HG02623 (cell line): ENCODE measurements around the gene NT5C2.
"Not testable (repeated sequence)": the region's sequence is repeated elsewhere in the genome, so short reads cannot be mapped to it uniquely, and the experiment has no call there.

Source experiments
- ATAC-seq: cut with Tn5 transposase; IDR thresholded peaks from one replicate; pipeline ENCODE4 v1.9.1; 2021; ENCODE audit warnings: moderate library complexity; ENCODE audit not compliant: unreplicated experiment

The NT5C2 gene

DNA sequence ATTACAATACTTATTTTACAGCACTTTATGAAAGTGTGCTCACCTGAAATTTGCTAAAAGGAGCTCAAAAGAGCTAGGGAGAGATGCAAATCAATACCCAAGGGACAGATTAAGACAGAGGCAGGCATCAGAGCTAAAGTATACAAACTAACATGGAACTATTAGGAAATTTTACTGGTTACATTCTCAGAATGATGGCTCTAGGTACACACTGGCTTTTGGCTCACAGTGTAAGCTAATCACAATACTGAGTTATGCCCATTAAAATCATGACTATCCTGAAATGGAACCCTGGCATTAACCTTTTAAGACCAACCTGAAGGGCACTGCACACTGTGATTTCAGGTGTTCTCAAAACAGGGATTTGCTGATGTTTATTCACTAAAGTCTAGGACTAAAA is 98.1 kb downstream of the NT5C2 start:
- ATAC-seq = no peak

DNA sequence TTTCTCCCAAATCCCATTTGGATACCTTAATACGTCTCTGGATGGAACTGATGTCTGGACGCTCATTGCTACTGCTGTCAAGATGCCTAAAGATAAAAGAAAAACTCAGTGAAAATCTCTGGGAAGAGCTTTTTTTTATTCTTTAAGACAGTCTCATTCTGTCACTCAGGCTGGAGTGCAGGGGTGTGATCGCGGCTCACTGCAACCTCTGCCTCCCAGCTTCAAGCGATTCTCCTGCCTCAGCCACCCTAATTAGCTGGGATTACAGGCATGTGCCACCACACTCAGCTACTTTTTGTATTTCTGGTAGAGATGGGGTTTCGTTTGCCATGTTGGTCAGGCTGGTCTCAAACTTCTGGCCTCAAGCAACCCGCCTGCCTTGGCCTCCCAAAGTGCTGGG is 102.2 kb downstream of the NT5C2 start:
- no peak for ATAC-seq

DNA sequence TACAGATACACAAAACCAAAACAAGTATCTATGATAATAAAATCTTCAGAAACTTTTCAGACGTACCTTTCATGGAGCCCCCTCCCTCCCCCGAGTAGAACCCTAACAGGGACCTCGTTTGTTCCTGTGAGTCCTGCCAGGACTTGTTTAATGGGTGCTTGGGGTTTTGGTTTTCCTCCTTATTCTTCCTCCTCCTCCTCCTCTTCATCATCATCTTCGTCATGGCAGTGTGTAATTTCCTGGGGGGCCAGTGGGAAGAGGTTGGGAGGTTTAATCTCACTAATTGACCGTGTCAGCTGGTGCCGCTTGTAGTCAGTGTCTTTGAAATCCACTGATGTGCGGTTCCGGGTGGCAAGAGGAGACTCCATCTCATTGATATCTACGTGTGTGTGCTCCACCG is 103.6 kb downstream of the NT5C2 start:
- ATAC-seq = no peak

DNA sequence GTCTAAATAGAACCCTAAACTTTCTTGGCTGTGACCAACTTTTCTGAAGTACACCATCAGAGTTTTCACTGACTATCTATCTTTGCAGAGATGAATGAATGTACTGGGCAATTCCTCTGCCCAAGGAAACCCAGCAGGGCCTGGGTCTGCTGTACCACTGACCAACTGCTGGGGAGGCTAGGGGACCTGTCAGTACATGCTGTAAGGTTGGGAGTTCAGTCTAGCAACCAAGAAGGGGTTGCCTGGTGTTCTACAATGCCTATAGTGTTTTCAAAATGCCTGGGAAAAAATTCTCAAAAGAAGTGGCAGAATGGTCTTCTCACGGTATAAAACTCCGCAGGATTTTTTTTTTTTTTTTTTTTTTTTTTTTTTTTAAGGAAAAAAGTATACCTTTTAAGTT is 106.3 kb downstream of the NT5C2 start:
- no peak for ATAC-seq

DNA sequence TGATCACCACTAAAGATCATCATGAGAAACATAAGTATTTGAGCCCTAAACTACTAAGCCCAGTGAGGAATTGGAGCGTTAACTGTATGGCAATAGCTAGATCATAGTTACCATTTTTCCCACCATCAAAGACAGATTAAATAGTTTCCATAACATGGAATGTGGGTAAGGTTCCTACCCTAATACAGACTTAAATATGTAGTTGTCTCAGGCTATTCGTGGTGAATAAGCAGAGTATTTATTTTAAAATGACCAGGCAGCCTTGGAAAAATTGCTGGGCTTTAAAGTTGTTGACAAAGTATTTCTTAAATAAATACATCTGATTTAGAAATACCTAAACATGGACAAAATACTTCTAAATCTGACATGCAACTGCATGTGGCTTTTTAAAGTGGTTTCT is 106.8 kb downstream of the NT5C2 start:
- no peak for ATAC-seq

DNA sequence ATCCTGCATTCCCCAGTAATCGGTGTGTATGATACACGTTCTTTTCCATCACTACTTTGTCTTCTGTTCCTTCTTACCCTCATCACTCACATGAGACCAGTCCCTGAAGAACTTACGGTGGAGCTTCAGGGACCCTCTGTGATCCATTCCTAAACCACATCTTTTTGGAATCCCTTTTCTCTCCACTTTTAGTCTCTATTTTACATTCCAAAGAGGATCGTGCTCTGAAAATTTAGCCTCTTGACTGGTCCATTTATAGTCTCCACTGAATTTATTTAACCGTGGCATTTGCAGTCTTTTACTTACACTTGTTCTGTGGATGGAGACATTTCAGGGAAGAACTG is 109.1 kb downstream of the NT5C2 start:
- ATAC-seq = no peak

DNA sequence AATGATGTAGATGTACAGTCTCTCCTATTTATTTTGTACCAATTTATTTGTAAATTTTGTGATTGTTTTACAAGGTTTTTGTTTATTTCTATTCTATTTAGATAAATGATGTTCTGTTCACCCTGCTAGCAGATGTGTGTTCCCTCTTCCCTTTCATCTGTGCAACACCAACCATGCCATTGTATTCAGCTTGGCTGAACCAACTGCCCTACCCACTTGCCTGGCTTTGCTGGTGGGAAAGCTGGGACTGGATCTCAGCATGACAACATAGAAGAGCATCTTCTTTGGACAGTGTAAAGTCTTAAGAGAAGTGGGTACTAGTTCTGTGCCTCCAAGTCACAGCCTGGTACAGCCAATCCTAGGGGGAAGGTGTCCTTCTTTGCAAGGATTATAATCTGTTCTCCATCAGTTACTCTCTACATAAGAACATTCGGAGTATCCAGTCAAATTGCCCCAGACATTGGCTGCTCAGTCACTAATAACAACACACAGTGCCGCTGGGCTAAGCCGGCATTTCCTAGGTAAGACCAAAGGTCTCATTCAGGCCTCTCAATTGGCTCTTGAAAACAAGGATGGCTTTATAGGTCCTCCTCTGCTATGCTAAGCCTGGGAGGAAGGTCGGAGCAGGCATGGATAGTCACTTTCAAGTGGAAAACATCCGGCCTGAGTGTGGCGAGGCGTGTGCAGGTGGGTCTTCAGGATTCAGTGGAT is 109.7 kb downstream of the NT5C2 start:
- ATAC-seq = no peak

DNA sequence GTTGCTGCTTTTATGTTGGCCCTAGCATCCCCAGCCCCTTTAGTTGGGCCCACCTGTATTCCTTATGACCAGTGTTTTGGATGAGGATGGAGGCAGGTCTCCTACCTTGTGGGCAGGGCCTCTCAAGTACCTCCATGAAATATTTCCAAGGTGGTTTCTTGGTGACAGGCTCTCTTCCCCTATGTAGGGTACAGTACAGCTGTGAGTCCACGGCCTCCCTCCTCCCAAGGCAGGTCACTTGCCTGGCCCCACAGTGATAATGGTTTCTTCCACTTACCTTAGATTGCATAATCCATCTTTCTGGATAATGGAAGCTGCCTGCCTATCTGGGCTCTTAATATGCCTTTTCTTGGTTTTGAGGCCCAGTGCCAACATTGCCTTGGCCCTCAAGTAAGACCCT is 110.4 kb downstream of the NT5C2 start:
- no peak for ATAC-seq

DNA sequence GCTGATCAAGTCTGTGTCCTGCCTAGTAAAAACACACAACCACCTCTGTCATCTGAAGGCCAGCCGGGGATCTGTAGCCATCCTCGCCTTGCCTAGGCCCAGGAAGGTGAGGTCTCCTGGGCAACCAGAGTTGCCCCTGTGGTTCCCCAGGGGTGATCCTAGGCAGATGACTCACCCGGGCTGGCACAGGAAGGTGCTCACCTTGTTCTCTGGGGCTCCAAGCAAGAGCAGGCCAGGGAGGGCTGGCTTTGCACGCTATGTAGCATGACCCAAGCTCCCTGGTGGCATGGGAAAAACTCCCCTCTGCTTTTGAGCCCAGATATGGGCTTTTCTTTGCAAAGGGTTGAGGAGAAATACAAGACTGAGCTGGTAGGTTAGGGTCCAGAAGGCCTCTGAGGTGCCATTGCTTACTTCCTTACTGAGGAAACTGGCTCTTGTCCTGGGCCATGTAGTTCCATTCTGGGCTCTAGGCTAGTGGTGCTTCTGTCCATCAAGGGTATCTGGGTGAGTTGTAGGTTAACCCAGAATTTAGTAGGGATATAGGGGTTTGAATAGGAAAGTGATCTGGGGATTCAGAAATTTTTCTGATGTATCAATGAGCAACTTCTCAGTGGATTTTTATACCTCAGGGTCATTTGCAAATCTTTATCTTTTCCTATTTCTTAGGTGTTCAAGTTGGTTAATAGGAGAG is 112.0 kb downstream of the NT5C2 start:
- ATAC-seq = no peak

DNA sequence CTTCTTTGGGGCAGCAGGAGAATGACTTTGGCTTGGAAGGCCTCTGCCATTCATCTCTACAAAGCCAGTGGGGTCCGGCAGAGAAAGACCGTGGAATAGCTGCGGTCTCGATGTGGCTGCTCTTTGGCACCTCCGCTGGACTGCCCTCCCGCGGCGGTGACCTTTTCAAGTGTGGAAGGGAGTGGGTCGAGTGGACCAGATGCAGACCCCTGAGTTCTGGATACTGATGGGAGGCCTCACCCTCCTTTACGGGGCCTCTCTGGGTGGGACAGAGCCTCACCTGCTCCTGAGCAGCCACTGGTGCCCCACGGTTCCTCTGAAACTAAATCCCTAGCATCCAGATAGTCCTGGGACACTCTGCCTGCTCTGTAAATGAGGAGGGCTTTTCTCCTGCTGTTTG is 113.1 kb downstream of the NT5C2 start:
- ATAC-seq = no peak

DNA sequence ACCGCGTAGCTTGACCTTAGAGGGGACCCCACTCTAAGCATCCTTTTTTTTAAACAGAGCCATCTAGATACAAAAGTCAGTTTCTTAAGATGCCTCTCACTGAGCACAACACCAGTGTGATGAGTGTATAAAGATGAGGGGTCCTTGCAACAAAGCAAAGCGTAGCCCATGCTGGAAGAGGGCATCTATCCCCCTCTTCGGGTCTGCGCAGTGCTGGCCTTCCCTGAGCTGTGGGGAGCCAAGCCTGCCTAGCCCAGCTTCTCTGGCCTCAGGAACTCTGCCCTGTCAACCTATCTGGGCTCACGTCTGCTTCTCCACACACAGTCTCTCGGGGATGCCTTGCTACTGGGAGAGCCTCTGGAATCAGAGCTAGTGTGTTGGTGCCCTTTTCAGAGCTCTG is 114.0 kb downstream of the NT5C2 start:
- no peak for ATAC-seq

DNA sequence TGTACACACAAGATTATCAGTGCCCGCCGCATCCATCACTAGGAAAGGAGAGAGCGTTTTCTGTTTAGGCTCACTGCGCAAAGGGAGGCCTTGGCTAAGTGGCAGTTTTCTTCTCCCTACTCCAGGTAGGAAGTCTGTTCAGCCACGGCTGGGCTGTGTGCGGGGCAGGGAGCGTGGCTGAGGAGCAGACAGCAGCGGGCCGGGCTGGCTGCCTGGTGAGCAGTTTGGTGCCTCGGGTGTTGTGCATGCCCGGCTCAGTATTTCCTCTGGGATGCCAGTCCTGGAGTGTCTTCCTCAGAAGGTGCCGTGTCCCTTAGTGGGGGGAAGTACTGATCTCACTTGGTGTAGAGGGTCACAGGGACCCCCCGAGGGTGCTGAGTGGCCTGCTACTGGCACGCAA is 114.4 kb downstream of the NT5C2 start:
- no peak for ATAC-seq

DNA sequence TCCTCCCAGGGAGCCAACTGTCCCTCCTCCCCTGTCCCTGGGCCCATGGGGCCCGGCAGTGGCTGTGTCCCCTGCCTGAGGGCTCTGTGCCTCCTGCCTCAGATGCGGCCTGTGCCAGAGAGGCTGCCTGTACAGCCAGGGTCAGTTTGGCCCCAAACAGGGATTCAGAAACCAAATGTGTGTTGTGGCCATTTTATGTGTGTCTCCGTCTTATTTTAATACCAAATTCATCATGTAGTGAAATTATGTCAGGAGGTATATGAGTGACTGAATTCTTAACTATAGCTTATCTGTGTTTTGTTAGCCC is 114.8 kb downstream of the NT5C2 start:
- ATAC-seq = no peak

DNA sequence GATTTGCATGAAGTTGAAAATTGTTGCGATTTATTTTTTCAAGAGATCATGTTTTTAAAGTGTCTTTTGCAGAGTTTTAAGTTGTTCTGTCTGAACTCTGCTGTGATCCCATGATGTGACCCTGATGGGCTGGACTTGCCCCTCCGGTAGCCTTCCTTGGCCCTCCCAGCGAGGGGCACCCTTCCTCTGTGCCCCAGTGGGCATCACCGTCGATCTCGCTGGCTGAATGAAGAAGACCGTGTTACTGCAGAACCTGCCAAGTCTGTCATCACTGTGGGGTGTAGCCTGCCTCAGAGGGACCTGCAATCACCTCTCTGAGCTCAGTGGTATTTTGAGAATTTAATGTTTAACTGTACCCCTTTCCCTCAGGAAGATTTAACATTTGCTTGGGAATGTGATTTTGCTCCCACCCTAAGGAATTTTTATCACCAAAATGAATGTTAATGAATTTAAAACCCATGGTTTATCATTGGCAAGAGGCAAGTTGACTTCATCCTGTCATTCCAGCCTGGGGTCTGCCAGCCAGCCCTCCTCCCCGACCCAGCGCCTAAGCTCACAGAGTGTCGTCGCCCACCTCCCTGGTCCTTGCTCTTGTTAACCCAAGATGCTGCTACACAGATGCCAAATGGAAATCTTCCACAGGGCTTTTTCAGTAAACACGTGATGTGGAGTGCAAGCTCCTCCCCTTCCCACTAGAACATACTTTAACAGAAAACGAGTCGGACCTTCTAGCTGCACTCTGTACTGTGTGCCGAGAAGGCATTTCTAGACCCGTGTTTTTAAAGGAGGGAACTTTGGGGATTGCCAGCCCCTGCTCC is 115.4 kb downstream of the NT5C2 start:
- no peak for ATAC-seq

DNA sequence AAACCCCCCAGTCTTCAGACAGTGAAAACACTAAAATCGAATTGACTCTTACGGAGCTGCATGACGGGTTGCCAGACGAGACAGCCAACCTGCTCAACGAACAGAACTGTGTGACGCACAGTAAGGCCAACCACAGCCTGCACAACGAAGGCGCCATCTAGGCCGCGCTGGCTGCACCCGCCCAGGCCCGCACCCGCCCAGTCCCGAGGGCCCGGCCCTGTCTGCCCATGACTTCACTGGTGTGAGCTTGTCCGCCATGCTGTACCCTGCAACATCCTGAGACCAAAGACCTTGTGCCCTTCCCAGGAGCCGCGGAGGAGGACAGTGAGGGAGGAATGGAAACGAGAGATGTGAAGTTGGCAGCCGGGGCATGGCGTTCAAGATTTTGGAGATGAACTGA is 116.1 kb downstream of the NT5C2 start:
- no peak for ATAC-seq

DNA sequence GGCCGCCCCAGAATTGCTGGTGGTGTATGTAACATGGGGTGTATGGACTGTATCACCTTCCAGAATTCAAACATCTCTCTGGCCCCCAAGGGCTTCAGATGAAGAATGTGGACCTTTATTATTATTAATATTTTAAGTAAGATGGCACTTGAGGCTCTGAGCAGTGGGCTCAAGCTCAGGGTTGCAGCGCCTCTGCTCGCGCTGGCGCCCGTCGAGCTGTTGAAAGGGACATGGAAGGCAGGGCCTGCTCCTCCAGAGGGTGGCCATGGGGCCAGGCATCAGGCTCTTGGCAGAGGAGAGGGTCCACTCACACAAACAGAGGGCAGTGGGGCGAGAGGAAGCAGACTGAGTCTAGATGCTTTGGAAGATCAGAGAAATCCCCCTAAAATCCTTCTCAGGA is 120.2 kb downstream of the NT5C2 start:
- no peak for ATAC-seq

DNA sequence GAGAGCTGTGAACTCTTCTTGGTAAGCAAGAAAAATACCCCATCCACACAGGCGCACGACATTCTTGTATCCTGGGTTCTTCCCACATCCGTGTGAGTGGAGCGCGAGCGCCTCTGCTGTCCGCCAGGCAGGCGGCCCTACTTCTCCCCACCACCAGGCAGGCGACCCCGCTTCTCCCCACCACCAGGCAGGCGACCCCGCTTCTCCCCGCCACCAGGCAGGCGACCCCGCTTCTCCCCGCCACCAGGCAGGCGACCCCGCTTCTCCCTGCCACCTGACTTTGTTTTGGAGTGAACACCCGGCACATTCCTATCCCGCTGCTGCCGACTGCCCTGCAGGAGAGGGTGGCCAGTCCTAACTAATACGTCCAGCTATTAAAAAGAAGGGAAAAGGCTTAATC is 120.8 kb downstream of the NT5C2 start:
- no peak for ATAC-seq

DNA sequence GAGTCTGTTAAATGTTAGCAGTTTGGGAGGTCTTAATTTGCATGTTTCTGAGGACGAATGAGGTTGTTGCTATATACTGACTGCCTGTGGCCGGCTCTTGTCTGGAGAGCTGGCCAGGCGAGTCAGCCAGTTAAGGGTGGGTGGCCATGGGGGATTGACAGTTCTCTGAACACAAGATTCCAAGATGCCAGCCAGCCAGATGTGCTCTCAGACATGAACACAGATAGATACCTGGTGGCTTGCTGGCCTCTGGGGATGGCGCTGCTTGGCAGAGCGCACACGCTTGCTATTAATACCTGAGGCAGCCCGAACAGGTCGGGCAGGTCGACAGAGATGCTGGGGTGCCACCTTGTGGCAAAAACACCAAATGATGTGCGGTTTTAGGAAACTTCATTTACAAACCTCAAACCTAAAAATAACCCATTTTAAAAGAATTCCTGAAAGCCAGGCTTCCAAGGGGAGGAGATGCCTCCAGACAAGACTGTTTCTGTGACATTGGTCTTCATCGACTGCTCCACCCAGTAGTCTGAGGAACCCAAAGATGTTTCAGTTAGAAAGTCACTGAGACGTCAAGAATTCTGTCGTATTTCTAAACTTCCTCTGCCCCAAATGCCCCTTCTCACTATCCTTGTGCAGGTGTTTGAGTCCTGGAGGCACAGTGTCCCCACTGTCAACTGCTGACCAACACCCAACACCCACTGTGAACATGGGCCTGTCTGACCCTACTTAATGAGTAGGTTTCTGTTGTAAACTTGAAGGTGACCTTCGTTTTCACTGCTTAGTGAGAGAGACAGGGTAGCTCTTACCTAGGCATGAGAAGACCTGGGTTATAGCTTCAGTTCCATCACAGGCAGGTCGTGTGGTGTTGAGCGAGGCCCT is 123.4 kb downstream of the NT5C2 start:
- ATAC-seq = no peak

DNA sequence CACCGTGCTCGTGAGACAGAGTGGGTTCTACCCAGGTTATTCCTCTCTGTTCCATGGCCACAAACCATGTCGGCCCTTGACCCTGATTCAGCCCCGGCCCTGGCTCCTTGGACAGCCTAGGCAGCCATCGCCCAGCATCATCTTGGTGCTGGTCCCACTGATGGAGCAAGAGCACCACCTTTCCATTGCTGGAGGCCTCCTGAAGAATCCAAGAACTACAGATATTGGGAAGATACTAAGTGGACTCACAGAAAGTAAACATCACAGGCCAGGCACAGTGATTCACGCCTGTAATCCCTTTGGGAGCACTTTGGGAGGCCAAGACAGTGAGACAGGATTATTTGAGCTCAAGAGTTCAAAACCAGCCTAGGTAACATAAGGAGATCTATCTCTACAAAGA is 125.1 kb downstream of the NT5C2 start:
- ATAC-seq = no peak

DNA sequence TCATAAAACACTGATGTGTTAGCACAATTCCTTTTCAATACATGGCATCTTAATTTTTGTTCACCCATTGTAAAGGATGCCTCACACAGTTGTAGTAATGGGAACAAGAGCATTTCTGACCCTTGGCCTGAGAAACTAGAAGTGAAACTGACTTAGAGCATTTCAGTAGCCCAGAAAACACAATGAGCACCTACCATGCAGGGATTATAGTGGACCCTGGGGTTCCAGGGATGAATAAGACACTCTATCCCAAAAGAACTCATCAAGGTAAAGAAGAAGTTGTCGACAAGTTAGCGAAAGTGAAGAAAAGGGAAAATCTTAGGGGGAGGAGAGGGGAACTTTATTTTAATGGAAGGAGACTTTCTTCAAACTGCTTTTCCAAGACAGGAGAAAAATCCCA is 125.6 kb downstream of the NT5C2 start:
- no peak for ATAC-seq

DNA sequence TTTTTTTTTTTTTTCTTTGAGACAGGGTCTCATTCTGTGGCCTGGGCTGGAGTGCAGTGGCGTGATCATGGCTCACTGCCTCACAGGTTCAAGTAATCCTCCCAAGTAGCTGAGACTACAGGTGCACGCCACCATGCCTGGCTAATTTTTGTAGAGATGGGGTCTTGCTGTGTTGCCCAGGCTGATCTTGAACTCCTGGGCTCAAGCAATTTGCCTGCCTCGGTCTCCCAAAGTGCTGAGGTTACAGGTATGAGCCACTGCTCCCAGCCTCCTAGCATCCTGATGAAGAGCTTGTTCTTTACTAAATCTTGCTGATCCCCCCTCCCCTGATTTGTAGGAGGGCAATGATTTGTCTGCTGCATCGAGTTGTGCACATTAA is 126.0 kb downstream of the NT5C2 start:
- not testable (repeated sequence) for ATAC-seq
